Ovary (tissue), 9 donors: Measurements from ENCODE around the gene MAD1L1. TPM values are rescaled to one million over a fixed set of nuclear protein-coding genes. Genes with fewer than 3 reads are reported as not detected.

ENCODE experiments used
- DNase-seq, 5 donors: peaks; one replicate each; pipeline ENCODE4 v3.0.0-alpha.2; 2019 to 2020
- H3K27ac ChIP-seq, 2 donors: fragments of 200-600 bp; one replicate each; pipeline versions ENCODE4 v1.5.1 to v1.8.0; 2019 to 2022
- H3K27me3 ChIP-seq: fragments of 200-600 bp; one replicate; pipeline ENCODE4 v1.8.0; 2022
- H3K36me3 ChIP-seq: fragments of 200-600 bp; sonication (generic); one replicate; pipeline ENCODE4 v1.5.1; 2019
- H3K4me1 ChIP-seq: one replicate; pipeline ENCODE4 v1.8.1; 2013; ENCODE audit warnings: mild to moderate bottlenecking, moderate library complexity; ENCODE audit not compliant: insufficient read depth
- H3K4me3 ChIP-seq: fragments of 200-600 bp; sonication (generic); one replicate; pipeline ENCODE4 v1.5.1; 2017
- H3K9me3 ChIP-seq, 2 donors: fragments of 200-600 bp in 1 of 2; sonication (generic) in 1 of 2; one replicate each; pipeline versions ENCODE4 v1.5.1 to v1.8.1; 2013 to 2019; ENCODE audit warnings: mild to moderate bottlenecking in 1 of 2, moderate library complexity in 1 of 2
- EP300 ChIP-seq: sonication (generic); formaldehyde crosslinking; IDR thresholded peaks from one replicate; pipeline ENCODE4 v1.6.1; 2017; ENCODE audit warnings: antibody characterized with exemption
- POLR2A ChIP-seq: fragments of 450-650 bp; IDR thresholded peaks from one replicate; pipeline ENCODE4 v1.6.1; 2017; ENCODE audit warnings: antibody characterized with exemption, mild to moderate bottlenecking, moderate library complexity
- WGBS, 3 donors: extraction: QIAGEN DNeasy Blood & Tissue Kit in 1 of 3; methylation state at CpG; one replicate each; pipeline versions ENCODE4 v1.1.5 to v1.1.7; 2013 to 2017; 5-methylcytosine and 5-hydroxymethylcytosine counted together
- intact Hi-C, 4 donors: fragments of 100-400 bp; cut with DNase I; formaldehyde crosslinking; loops; one replicate each; pipeline versions ENCODE4 v1.11.0 to v1.15.1; 2022 to 2023
- polyA plus RNA-seq, 2 donors: library from polyadenylated mRNA; stranded (reverse); fragments of 200-250 nt in 1 of 2; fragments of 350-450 nt in 1 of 2; fragmentation: Illumina TruSeq in 1 of 2; extraction: RNeasy Lipid Tissue Mini Kit (QIAGEN cat#74804) in 1 of 2; gene quantifications; one replicate each; pipeline ENCODE4 v1.2.3, GENCODE V29; 2013 to 2014
- total RNA-seq, 7 donors: library from RNA; depleted of rRNA in 2 of 7; stranded (reverse); fragments of >200 nt in 2 of 7; fragmentation: NEBNext Ultra II Directional in 3 of 7; extraction: Animal tissue kit (Norgen Biotek cat#: 25700) in 3 of 7; gene quantifications; one replicate each; pipeline versions ENCODE4 v1.1.0 to v1.2.4, GENCODE V29; 2016 to 2023
- TF ChIP-seq, protein P1 (sequence below), 3 donors: fragments of 450-650 bp in 2 of 3; fragments of 200-600 bp in 1 of 3; IDR thresholded peaks; one replicate each; pipeline versions ENCODE4 v1.5.1 to v1.8.0; 2016 to 2022; ENCODE audit warnings: antibody characterized with exemption in 3 of 3, mild to moderate bottlenecking in 1 of 3
- donor health status: DM: no; HTN: no; CAD: no; lungs with moderate emphysema.
- donor health status: DM: no; HTN: no; CAD: no.
- donor health status: Bipolar disorder and iron deficiency.
- donor health status: DM: yes; HTN: yes; CAD: no.
- donor health status: DM: no; HTN: no; CAD: no.
- donor health status: DM: yes; HTN: yes; CAD: no.

Gene MAD1L1
- total and polyA plus RNA-seq, 9 donors: 5.9 to 36.6 (median 22.8) TPM

GRCh38 chr7:2046581-2047565, 185.9 kb downstream of the MAD1L1 start:
- whole genome bisulfite sequencing, 3 donors: 89 to 91% (median 90%) methylated on average over 30 of the region's 30 CpGs
- H3K27me3 ChIP-seq: no peaks in the 10 kb centered on the region
- H3K9me3 ChIP-seq: no peaks in the 10 kb centered on the region
- intact Hi-C loops: no loop called here
- peak in 1 of 5 donors; percentile 4 for DNase-seq
- no peak overlapping the region for H3K27ac ChIP-seq
- TF ChIP-seq EP300 (no peak), POLR2A (no peak)
- TF ChIP-seq, protein P1, sequence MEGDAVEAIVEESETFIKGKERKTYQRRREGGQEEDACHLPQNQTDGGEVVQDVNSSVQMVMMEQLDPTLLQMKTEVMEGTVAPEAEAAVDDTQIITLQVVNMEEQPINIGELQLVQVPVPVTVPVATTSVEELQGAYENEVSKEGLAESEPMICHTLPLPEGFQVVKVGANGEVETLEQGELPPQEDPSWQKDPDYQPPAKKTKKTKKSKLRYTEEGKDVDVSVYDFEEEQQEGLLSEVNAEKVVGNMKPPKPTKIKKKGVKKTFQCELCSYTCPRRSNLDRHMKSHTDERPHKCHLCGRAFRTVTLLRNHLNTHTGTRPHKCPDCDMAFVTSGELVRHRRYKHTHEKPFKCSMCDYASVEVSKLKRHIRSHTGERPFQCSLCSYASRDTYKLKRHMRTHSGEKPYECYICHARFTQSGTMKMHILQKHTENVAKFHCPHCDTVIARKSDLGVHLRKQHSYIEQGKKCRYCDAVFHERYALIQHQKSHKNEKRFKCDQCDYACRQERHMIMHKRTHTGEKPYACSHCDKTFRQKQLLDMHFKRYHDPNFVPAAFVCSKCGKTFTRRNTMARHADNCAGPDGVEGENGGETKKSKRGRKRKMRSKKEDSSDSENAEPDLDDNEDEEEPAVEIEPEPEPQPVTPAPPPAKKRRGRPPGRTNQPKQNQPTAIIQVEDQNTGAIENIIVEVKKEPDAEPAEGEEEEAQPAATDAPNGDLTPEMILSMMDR (IDR thresholded peaks at IDR 0.05): no peak
- no peak overlapping the region for H3K4me3 ChIP-seq
- H3K36me3 ChIP-seq: no peaks in the 10 kb centered on the region
- no peaks in the 10 kb centered on the region for H3K4me1 ChIP-seq

GRCh38 chr7:2045559-2046405, 187.0 kb downstream of the MAD1L1 start:
- WGBS, 3 donors: 94% methylated on average over 24 to 25 of the region's 25 CpGs
- Histone ChIP-seq H3K36me3 (no peaks in the 10 kb centered on the region), H3K27me3 (no peaks in the 10 kb centered on the region), H3K4me3 (no peak overlapping the region), H3K27ac (no peak overlapping the region), H3K4me1 (no peaks in the 10 kb centered on the region), H3K9me3 (no peaks in the 10 kb centered on the region)
- TF ChIP-seq POLR2A: no peak
- no peak for TF ChIP-seq EP300
- TF ChIP-seq, protein P1 (IDR thresholded peaks at IDR 0.05): no peak
- intact Hi-C loops: no loop called here
- DNase-seq: peak in 1 of 5 donors; percentile 12

- intact Hi-C loops: no loop called here
- WGBS, 3 donors: 95 to 98% (median 97%) methylated on average over 21 of the region's 21 CpGs
- Histone ChIP-seq H3K27me3 (no peaks in the 10 kb centered on the region), H3K4me1 (no peaks in the 10 kb centered on the region), H3K27ac (no peak overlapping the region), H3K4me3 (no peak overlapping the region), H3K36me3 (no peaks in the 10 kb centered on the region), H3K9me3 (no peaks in the 10 kb centered on the region)
- peak in 1 of 5 donors; percentile 20 for DNase-seq
- no peak for TF ChIP-seq POLR2A
- TF ChIP-seq EP300: no peak
- TF ChIP-seq, protein P1 (IDR thresholded peaks at IDR 0.05): no peak
These were observed 187.8 kb downstream of the MAD1L1 start for GRCh38 chr7:2044883-2045471.

DNA sequence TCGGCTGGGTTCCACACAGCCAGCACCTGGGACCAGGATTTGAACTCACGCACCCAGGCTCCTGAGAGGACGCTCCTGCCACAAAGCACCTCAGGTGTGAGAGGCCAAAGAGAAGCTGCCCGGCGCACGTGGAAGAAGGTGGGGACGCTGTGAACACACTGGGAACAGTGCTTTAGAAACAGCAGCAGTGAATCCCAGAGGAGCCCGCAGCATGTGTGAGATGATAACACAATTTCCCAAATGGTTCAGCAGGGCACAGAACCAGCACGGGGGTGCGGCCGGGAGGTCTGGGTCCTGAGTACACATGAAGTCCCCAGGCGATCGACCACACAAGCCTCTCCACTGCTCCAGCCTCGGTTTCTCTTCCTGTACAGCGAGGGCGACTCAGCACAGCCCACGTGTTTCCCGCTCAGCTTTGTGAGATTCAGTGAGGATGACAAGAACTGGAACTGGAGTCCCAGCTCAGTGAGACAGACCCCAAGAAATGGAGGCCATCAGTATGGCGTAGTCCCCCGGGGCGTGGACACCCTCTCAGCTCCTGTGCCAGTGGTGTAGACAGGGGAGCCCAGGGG, 188.3 kb downstream of the MAD1L1 start:
- H3K27ac ChIP-seq: no peak overlapping the region
- no peak overlapping the region for H3K4me3 ChIP-seq
- H3K36me3 ChIP-seq: no peaks in the 10 kb centered on the region
- DNase-seq: peak in 2 of 5 donors; percentile 9 to 25
- H3K4me1 ChIP-seq: no peaks in the 10 kb centered on the region
- H3K9me3 ChIP-seq: no peaks in the 10 kb centered on the region
- 94 to 98% (median 96%) methylated on average over 21 of the region's 21 CpGs for WGBS, 3 donors
- no peaks in the 10 kb centered on the region for H3K27me3 ChIP-seq
- intact Hi-C loops: no loop called here
- TF ChIP-seq EP300 (no peak), POLR2A (no peak)
- TF ChIP-seq, protein P1 (IDR thresholded peaks at IDR 0.05): no peak
